IMR-90 (cell line): ENCODE results near the gene SMIM26. TPM values are rescaled to one million over a fixed set of nuclear protein-coding genes. Genes with fewer than 3 reads are reported as not detected.

Experiments
- ATAC-seq: fragments of 200-7000 bp; cut with Tn5 transposase; 2 replicates; pipeline ENCODE4 v1.9.1; 2020; ENCODE audit warnings: low read depth, mild to moderate bottlenecking, moderate library complexity
- Bru-seq: library from RNA; stranded (reverse); fragments of 400-500 nt; gene quantifications from one replicate; lab custom pipeline; 2021; lab: Mats Ljungman, UMichigan
- BruChase-seq, 2 experiments: library from RNA; stranded (reverse); fragments of 400-500 nt; gene quantifications; one replicate each; lab custom pipeline; 2021; lab: Mats Ljungman, UMichigan
- BruUV-seq: library from RNA; stranded (reverse); fragments of 400-500 nt; replicated peaks from 2 replicates; lab custom pipeline; 2021; lab: Mats Ljungman, UMichigan
- CTCF ChIA-PET: fragments of 300-600 bp; formaldehyde crosslinking; extraction: SDS; loops from one replicate; lab custom pipeline; 2021; ENCODE audit warnings: antibody characterized with exemption; lab: Yijun Ruan, JAX
- POLR2A ChIA-PET: fragments of 300-600 bp; sonication (Branson Sonifier 250); formaldehyde crosslinking; loops from one replicate; lab custom pipeline; 2022; ENCODE audit warnings: antibody characterized with exemption; ENCODE audit not compliant: unreplicated experiment; lab: Charles Lee
- DNase-seq: peaks from one replicate; pipeline ENCODE4 v3.0.0; 2013
- H2AFZ ChIP-seq: replicated peaks from 2 replicates; pipeline ENCODE3; 2013; ENCODE audit warnings: low read length, mild to moderate bottlenecking; ENCODE audit not compliant: poor library complexity
- H2AK5ac ChIP-seq: 2 replicates; pipeline ENCODE4 v1.6.1; 2013; ENCODE audit warnings: low read depth, low read length, inconsistent platforms
- H2AK9ac ChIP-seq: replicated peaks from 2 replicates; pipeline ENCODE3; 2013; ENCODE audit warnings: mild to moderate bottlenecking, low read depth, low read length, moderate library complexity; ENCODE audit not compliant: poor library complexity
- H2BK120ac ChIP-seq: 2 replicates; pipeline ENCODE4 v1.6.1; 2013; ENCODE audit warnings: low read depth, low read length, inconsistent platforms
- H2BK15ac ChIP-seq: 3 replicates; pipeline ENCODE4 v1.6.1; 2013; ENCODE audit warnings: low read depth, low read length, inconsistent platforms
- H2BK20ac ChIP-seq: 2 replicates; pipeline ENCODE4 v1.6.1; 2013; ENCODE audit warnings: low read depth, mild to moderate bottlenecking, inconsistent platforms, low read length, moderate library complexity
- H2BK5ac ChIP-seq: 2 replicates; pipeline ENCODE4 v1.6.1; 2013; ENCODE audit warnings: mild to moderate bottlenecking, low read depth, low read length, inconsistent platforms; ENCODE audit not compliant: poor library complexity, severe bottlenecking
- H3K14ac ChIP-seq: replicated peaks from 2 replicates; pipeline ENCODE4 v1.6.1; 2013; ENCODE audit warnings: low read depth, low read length, inconsistent platforms
- H3K18ac ChIP-seq: 2 replicates; pipeline ENCODE4 v1.6.1; 2013; ENCODE audit warnings: low read depth, low read length, control low read depth
- H3K23ac ChIP-seq: 2 replicates; pipeline ENCODE4 v1.6.1; 2013; ENCODE audit warnings: low read depth, low read length, inconsistent platforms
- H3K27ac ChIP-seq: 2 replicates; pipeline ENCODE4 v1.5.1; 2013; ENCODE audit warnings: mild to moderate bottlenecking, control low read depth, low read length; ENCODE audit not compliant: insufficient read depth
- H3K27me3 ChIP-seq: 2 replicates; pipeline ENCODE4 v1.6.1; 2013; ENCODE audit warnings: low read length; ENCODE audit not compliant: control insufficient read depth, insufficient read depth
- H3K36me3 ChIP-seq: 2 replicates; pipeline ENCODE4 v1.6.1; 2013; ENCODE audit warnings: low read length, mixed read lengths; ENCODE audit not compliant: control insufficient read depth, insufficient read depth
- H3K4ac ChIP-seq: 2 replicates; pipeline ENCODE4 v1.6.1; 2013; ENCODE audit warnings: low read depth, low read length, inconsistent platforms
- H3K4me1 ChIP-seq: 2 replicates; pipeline ENCODE4 v1.6.1; 2013; ENCODE audit warnings: low read length, mixed read lengths; ENCODE audit not compliant: control insufficient read depth, insufficient read depth
- H3K4me2 ChIP-seq: 2 replicates; pipeline ENCODE4 v1.6.1; 2013; ENCODE audit warnings: low read depth, mild to moderate bottlenecking, control low read depth, low read length, moderate library complexity
- H3K4me3 ChIP-seq: 2 replicates; pipeline ENCODE4 v1.5.1; 2013; ENCODE audit warnings: low read depth, mild to moderate bottlenecking, control low read depth, low read length, moderate library complexity; ENCODE audit not compliant: insufficient read depth
- H3K56ac ChIP-seq: 2 replicates; pipeline ENCODE4 v1.6.1; 2013; ENCODE audit warnings: low read length, inconsistent platforms; ENCODE audit not compliant: insufficient read depth; ENCODE audit errors: extremely low read depth
- H3K79me1 ChIP-seq, 2 experiments: 2 replicates each; pipeline ENCODE4 v1.6.1; 2013; ENCODE audit warnings: low read length in 2 of 2, inconsistent platforms in 1 of 2, low read depth in 1 of 2
- H3K9ac ChIP-seq: 2 replicates; pipeline ENCODE4 v1.6.1; 2013; ENCODE audit warnings: low read depth, low read length, control low read depth
- H3K9me1 ChIP-seq: 2 replicates; pipeline ENCODE4 v1.6.1; 2013; ENCODE audit warnings: low read length, inconsistent platforms; ENCODE audit not compliant: insufficient read depth
- H3K9me3 ChIP-seq: 2 replicates; pipeline ENCODE4 v1.6.1; 2013; ENCODE audit warnings: low read length; ENCODE audit not compliant: control insufficient read depth, insufficient read depth
- H4K20me1 ChIP-seq: 2 replicates; pipeline ENCODE4 v1.6.1; 2013; ENCODE audit warnings: low read length, inconsistent platforms; ENCODE audit not compliant: insufficient read depth
- H4K5ac ChIP-seq: 2 replicates; pipeline ENCODE4 v1.6.1; 2013; ENCODE audit warnings: mild to moderate bottlenecking, low read depth, low read length, control low read depth
- H4K8ac ChIP-seq, 2 experiments: 2 replicates each; pipeline ENCODE4 v1.6.1; 2013; ENCODE audit warnings: low read depth in 2 of 2, low read length in 2 of 2, control low read depth in 1 of 2, inconsistent platforms in 1 of 2
- H4K91ac ChIP-seq: 2 replicates; pipeline ENCODE4 v1.6.1; 2013; ENCODE audit warnings: low read depth, low read length, inconsistent platforms; ENCODE audit not compliant: insufficient read depth
- CEBPB ChIP-seq: IDR thresholded peaks from 2 replicates; pipeline ENCODE4 v1.6.1; 2012; ENCODE audit warnings: low read depth, low read length, improper control_type of control experiment
- CTCF ChIP-seq: conservative IDR thresholded peaks from 2 replicates; pipeline ENCODE4 v1.5.1; 2012; ENCODE audit warnings: mild to moderate bottlenecking, low read depth, low read length, improper control_type of control experiment
- ELK1 ChIP-seq: fragments of 150-350 bp; IDR thresholded peaks from 2 replicates; pipeline ENCODE4 v1.6.1; 2016; ENCODE audit warnings: low read depth, mild to moderate bottlenecking, low read length, moderate library complexity, borderline replicate concordance
- FOS ChIP-seq: fragments of 150-350 bp; IDR thresholded peaks from 2 replicates; pipeline ENCODE4 v1.6.1; 2016; ENCODE audit warnings: low read depth, low read length
- MAFK ChIP-seq: IDR thresholded peaks from 2 replicates; pipeline ENCODE4 v1.6.1; 2012; ENCODE audit warnings: low read depth, low read length, improper control_type of control experiment
- MAZ ChIP-seq: IDR thresholded peaks from 2 replicates; pipeline ENCODE4 v1.6.1; 2012; ENCODE audit warnings: low read depth, mild to moderate bottlenecking, low read length, improper control_type of control experiment, moderate library complexity, borderline replicate concordance
- NFE2L2 ChIP-seq: fragments of 150-350 bp; IDR thresholded peaks from 2 replicates; pipeline ENCODE4 v1.6.1; 2016; ENCODE audit warnings: low read depth, mild to moderate bottlenecking, low read length
- POLR2A ChIP-seq: IDR thresholded peaks from 2 replicates; pipeline ENCODE4 v1.6.1; 2012; ENCODE audit warnings: mild to moderate bottlenecking, low read depth, low read length
- RAD21 ChIP-seq: IDR thresholded peaks from 2 replicates; pipeline ENCODE4 v1.6.1; 2012; ENCODE audit warnings: low read length, improper control_type of control experiment
- RCOR1 ChIP-seq: IDR thresholded peaks from 2 replicates; pipeline ENCODE4 v1.6.1; 2012; ENCODE audit warnings: mild to moderate bottlenecking, low read length, improper control_type of control experiment; ENCODE audit not compliant: insufficient replicate concordance
- USF2 ChIP-seq: fragments of 150-350 bp; IDR thresholded peaks from 2 replicates; pipeline ENCODE4 v1.6.1; 2017; ENCODE audit warnings: mild to moderate bottlenecking, antibody characterized with exemption, low read length, low read depth
- WGBS, 2 experiments: methylation state at CpG; one replicate each; pipeline versions ENCODE4 v1.1.5 to v1.1.7; 2013; ENCODE audit warnings: missing lambda C conversion rate in 2 of 2; ENCODE audit not compliant: insufficient read length in 1 of 2; ENCODE audit errors: extremely low coverage in 2 of 2; 5-methylcytosine and 5-hydroxymethylcytosine counted together
- dilution Hi-C: fragments of 300-500 bp; cut with HindIII; formaldehyde crosslinking; loops from one replicate; pipeline ENCODE4 v1.14.3; 2018; ENCODE audit warnings: low sequenced_read_pairs; ENCODE audit not compliant: unreplicated experiment
- in situ Hi-C: fragments of 300-500 bp; cut with MboI; formaldehyde crosslinking; loops from 3 replicates; pipeline ENCODE4 v1.14.3; 2019; ENCODE audit warnings: low sequenced_read_pairs, inconsistent platforms, mixed read lengths
- intact Hi-C: fragments of 100-400 bp; cut with micrococcal nuclease; formaldehyde crosslinking; loops from 2 replicates; pipeline ENCODE4 v1.10.0; 2022
- long read RNA-seq: library from polyadenylated mRNA; unstranded; transcript quantifications from one replicate; pipeline ENCODE4 v2.0.0, GENCODE V29; 2021; ENCODE audit not compliant: unreplicated experiment
- polyA plus RNA-seq, 3 experiments: library from polyadenylated mRNA; depleted of rRNA; stranded (reverse); fragments of >200 nt; gene quantifications; 2 replicates each; pipeline ENCODE4 v1.2.3, GENCODE V29; 2012; ENCODE audit warnings: low replicate concordance in 1 of 3
- total RNA-seq: library from RNA; depleted of rRNA; stranded (reverse); fragments of >200 nt; gene quantifications from 2 replicates; pipeline ENCODE4 v1.2.3, GENCODE V29; 2012; rRNA removed

The SMIM26 gene
- 42.8 and 49.2 TPM in 2 replicates for total RNA-seq
- polyA plus RNA-seq (2012; rRNA removed), result 43.2 and 45.7 TPM in 2 replicates
- polyA plus RNA-seq (2012; cell fraction: cytosol; rRNA removed), result 54.4 and 142 TPM in 2 replicates
- 11.6 and 43.1 TPM in 2 replicates for polyA plus RNA-seq (2012; cell fraction: nucleus; rRNA removed; ENCODE audit: low replicate concordance)
- percentile 67 among the genes with signal in this experiment for Bru-seq, nascent RNA
- BruChase-seq, experiment 1, labeled RNA remaining after a 6-hour chase, result percentile 69 among the genes with signal in this experiment
- BruChase-seq, experiment 2, labeled RNA remaining after a 2-hour chase, result percentile 57 among the genes with signal in this experiment
- long read RNA-seq, transcript SMIM26-202 (2 exons, 575 nt), result major isoform, 28 of 44 reads
- long read RNA-seq, transcript SMIM26-201 (2 exons, 505 nt), result minor isoform, 15 of 44 reads
- long read RNA-seq, partial matches to known transcripts, result 0 of 44 reads
- long read RNA-seq, other reads (novel, unspliced or antisense), result 1 of 44 reads

GRCh38 chr20:18566892-18567738 is at the start of gene SMIM26:
Gene SMIM26, plus strand, starts transcription at chr20:18567432. Its CDS starts 47 bp downstream, at chr20:18567479.
- Histone ChIP-seq H3K9ac (peak within 1 kb of the TSS; percentile 100), H3K36me3 (peaks cover 8% of the 10 kb centered on the region), H3K9me3 (no peaks in the 10 kb centered on the region), H2BK20ac (no peak within 1 kb of the TSS), H3K79me1 (peaks cover 10 to 33% of the 10 kb centered on the region in 2 experiments), H3K4me1 (peaks cover 2% of the 10 kb centered on the region; the same call in 1 of the 2 replicates), H4K91ac (peak within 1 kb of the TSS; percentile 90), H3K9me1 (peaks cover 9% of the 10 kb centered on the region), H3K4ac (peak within 1 kb of the TSS; percentile 98), H3K23ac (peak within 1 kb of the TSS; percentile 96), H2BK5ac (peak within 1 kb of the TSS; percentile 93), H3K14ac (peak within 1 kb of the TSS; percentile 97), H2AFZ (peak within 1 kb of the TSS; percentile 97), H3K4me2 (peak within 1 kb of the TSS; percentile 84), H3K18ac (peak within 1 kb of the TSS; percentile 95), H2BK120ac (peak within 1 kb of the TSS; percentile 38), H3K27ac (peak within 1 kb of the TSS; percentile 99), H3K4me3 (peak within 1 kb of the TSS; percentile 97), H4K5ac (peak within 1 kb of the TSS; percentile 99), H2AK9ac (peak within 1 kb of the TSS; percentile 48), H4K20me1 (no peaks in the 10 kb centered on the region), H2BK15ac (no peak within 1 kb of the TSS; the same call in 2 of the 3 replicates), H2AK5ac (peak within 1 kb of the TSS; percentile 72; the same call in 1 of the 2 replicates), H3K56ac (peak within 1 kb of the TSS; percentile 90), H4K8ac (peak within 1 kb of the TSS; percentile 97 to 98), H3K27me3 (no peaks in the 10 kb centered on the region)
- CTCF ChIA-PET, result no interaction called here
- peak; percentile 98 for ATAC-seq
- TSS peak; percentile 86 for BruUV-seq
- peak; percentile 82 for DNase-seq
- in situ Hi-C loops, result no loop called here
- 1% methylated on average over 29 of the region's 51 CpGs; no CpG with 5 or more reads in 1 of the 2 experiments for WGBS, 2 experiments
- POLR2A ChIA-PET, result interaction anchor here (0.6 kb wide), 1 partner anchor 18 kb away, joined by 10 read pairs; no protein-coding TSS in a partner anchor
- intact Hi-C loops, result no loop called here
- dilution Hi-C loops, result no loop called here
- TF ChIP-seq ELK1 (no peak), MAFK (no peak), CEBPB (no peak), NFE2L2 (no peak), FOS (no peak), POLR2A (peak; percentile 61; the same call in 1 of the 2 replicates), RCOR1 (no peak), CTCF (no peak), RAD21 (no peak), MAZ (no peak), USF2 (peak; percentile 49)
